Activated T-cell treated with anti-CD3 and anti-CD28 coated beads, Interleukin-2, amount 50 U/mL, for 4 hours (primary cell): ENCODE data around the gene IMMP2L. TPM values are rescaled to one million over a fixed set of nuclear protein-coding genes. Genes with fewer than 3 reads are reported as not detected.
"Not testable (repeated sequence)": the region's sequence is repeated elsewhere in the genome, so short reads cannot be mapped to it uniquely, and the experiment has no call there.

Experiments
- ATAC-seq, 2 donors: fragments of 200-7000 bp; cut with Tn5 transposase; one replicate each; pipeline ENCODE4 v1.10.0; 2021
- DNase-seq: peaks from one replicate; pipeline ENCODE4 v3.0.0-alpha.2; 2020
- H3K27me3 Mint-ChIP-seq: one replicate; pipeline ENCODE4 v1.8.0; 2021; ENCODE audit warnings: low read depth, mixed read lengths
- H3K36me3 Mint-ChIP-seq: one replicate; pipeline ENCODE4 v1.8.0; 2022; ENCODE audit warnings: mixed read lengths; ENCODE audit not compliant: insufficient read depth
- H3K4me1 Mint-ChIP-seq: one replicate; pipeline ENCODE4 v1.8.0; 2021; ENCODE audit warnings: low read depth, mixed read lengths
- H3K4me3 Mint-ChIP-seq: one replicate; pipeline ENCODE4 v1.8.0; 2021; ENCODE audit warnings: mild to moderate bottlenecking, moderate library complexity, mixed read lengths
- H3K9me3 Mint-ChIP-seq: one replicate; pipeline ENCODE4 v1.8.0; 2021; ENCODE audit warnings: mixed read lengths
- total RNA-seq, 3 donors: library from RNA; stranded (reverse); gene quantifications; one replicate each; pipeline ENCODE4 v1.2.1, GENCODE V29; 2021

IMMP2L gene
- total RNA-seq, 3 donors from 2014 or later = 18.7 to 22.9 (median 19.2) TPM

- H3K27me3 Mint-ChIP-seq = no peaks in the 10 kb centered on the region
- H3K36me3 Mint-ChIP-seq = peaks cover 11% of the 10 kb centered on the region
- no peaks in the 10 kb centered on the region for H3K4me1 Mint-ChIP-seq
- ATAC-seq = no peak
- no peak for DNase-seq
- no peak overlapping the region for H3K4me3 Mint-ChIP-seq
- peaks cover 16% of the 10 kb centered on the region for H3K9me3 Mint-ChIP-seq
Measured at GRCh38 chr7:110677405-110677804, 884.9 kb downstream of the IMMP2L start.

DNA sequence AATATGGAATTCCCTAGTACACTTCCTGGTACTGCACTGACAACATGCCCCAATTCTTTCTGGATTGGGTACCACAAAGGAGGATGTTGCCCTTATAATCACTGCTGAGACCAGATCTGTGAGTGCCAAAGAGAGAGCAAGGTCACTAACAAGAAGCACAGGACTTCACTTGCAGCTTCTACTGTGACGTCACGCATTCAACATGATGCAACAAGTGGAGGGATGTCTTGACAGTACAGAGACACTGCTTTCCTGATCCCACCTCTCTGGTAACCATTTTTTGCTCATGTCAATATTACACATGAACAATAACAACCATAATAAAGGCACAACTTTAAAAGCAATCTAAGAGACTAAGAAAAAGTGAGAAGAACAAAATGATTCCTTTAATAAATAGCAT lies 885.5 kb downstream of the IMMP2L start:
- H3K4me1 Mint-ChIP-seq = no peaks in the 10 kb centered on the region
- peaks cover 19% of the 10 kb centered on the region for H3K9me3 Mint-ChIP-seq
- H3K4me3 Mint-ChIP-seq = no peak overlapping the region
- DNase-seq (no peak), ATAC-seq (no peak)
- H3K36me3 Mint-ChIP-seq = peaks cover 14% of the 10 kb centered on the region
- H3K27me3 Mint-ChIP-seq = no peaks in the 10 kb centered on the region

DNA sequence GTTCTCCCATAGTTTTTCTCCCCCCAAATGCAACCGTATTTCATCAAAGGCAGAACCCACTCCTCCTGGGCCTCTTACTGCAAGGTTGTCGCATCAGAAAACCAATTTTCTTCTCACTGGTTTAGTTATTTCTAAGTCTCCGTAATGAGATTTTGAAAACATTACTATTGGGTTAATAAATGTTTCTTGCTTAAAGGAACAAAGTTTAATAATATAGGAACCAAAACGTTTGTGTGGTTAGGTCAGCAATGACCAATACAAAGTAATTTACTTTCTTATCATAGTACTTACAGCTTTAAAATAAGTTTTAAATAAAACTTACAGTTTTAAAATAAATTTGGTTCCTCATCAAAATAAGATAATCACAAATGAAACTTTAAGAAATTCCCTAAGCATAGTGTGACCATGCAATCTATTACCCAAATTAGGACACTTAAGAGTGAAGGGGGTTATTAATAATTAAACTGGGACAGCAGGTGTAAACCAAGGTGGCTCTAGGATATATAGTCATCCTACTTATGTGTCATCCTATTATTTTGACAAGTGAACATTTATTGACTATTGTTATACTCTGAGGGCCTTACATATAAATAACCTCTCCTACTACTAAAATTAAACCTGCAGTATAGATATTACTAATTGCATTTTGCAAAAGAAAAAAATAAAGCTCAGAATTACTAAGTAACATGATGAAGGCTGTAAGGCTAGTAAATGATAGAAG lies 886.7 kb downstream of the IMMP2L start:
- Mint-ChIP-seq H3K4me3 (no peak overlapping the region), H3K4me1 (no peaks in the 10 kb centered on the region), H3K36me3 (peaks cover 15% of the 10 kb centered on the region), H3K27me3 (no peaks in the 10 kb centered on the region), H3K9me3 (peaks cover 23% of the 10 kb centered on the region)
- ATAC-seq = no peak
- no peak for DNase-seq

DNA sequence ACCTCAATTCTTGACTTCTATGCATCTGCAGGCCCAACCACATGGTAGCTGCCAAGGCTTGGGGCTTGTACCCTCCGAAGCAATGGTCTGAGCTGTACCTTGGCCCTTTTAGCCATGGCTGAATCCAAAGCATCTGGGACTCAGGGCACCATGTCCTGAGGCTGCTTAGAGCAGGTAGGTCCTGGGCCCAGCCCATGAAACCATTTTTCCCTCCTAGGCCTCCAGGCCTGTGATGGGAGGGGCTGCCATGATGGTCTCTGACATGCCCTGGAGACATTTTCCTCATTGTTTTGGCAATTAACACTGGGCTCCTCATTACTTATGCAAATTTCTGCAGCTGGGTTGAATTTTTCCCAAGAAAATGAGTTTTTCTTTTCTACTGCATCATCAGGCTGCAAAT lies 889.1 kb downstream of the IMMP2L start:
- no peak for DNase-seq
- no peak overlapping the region for H3K4me3 Mint-ChIP-seq
- ATAC-seq = no peak
- H3K36me3 Mint-ChIP-seq = peaks cover 15% of the 10 kb centered on the region
- H3K9me3 Mint-ChIP-seq = peaks cover 23% of the 10 kb centered on the region
- no peaks in the 10 kb centered on the region for H3K4me1 Mint-ChIP-seq
- no peaks in the 10 kb centered on the region for H3K27me3 Mint-ChIP-seq

DNA sequence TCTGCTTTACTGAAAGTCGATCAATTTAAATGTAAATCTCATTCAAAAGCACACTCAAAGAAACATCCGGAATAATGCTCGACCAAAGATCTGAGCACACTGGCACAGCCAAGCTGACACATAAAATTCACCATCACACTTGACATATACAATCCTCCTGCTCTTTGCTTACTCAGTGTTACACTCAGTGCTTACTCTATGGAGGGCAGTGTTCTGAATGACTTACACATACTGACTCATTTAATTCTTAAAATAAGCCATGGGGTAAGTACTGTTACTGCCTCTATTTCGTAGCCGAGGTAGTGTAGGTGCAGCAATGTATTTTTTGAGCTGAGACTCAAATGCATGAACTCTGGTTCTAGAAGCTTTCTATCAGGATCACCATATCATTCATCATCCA lies 892.9 kb downstream of the IMMP2L start:
- Mint-ChIP-seq H3K36me3 (peaks cover 15% of the 10 kb centered on the region), H3K9me3 (peaks cover 16% of the 10 kb centered on the region), H3K4me3 (no peak overlapping the region), H3K4me1 (no peaks in the 10 kb centered on the region), H3K27me3 (no peaks in the 10 kb centered on the region)
- ATAC-seq (no peak), DNase-seq (no peak)

- peaks cover 8% of the 10 kb centered on the region for H3K36me3 Mint-ChIP-seq
- no peaks in the 10 kb centered on the region for H3K27me3 Mint-ChIP-seq
- ATAC-seq (no peak), DNase-seq (no peak)
- H3K4me3 Mint-ChIP-seq = no peak overlapping the region
- peaks cover 15% of the 10 kb centered on the region for H3K9me3 Mint-ChIP-seq
- no peaks in the 10 kb centered on the region for H3K4me1 Mint-ChIP-seq
Measured at GRCh38 chr7:110664803-110665202, 897.5 kb downstream of the IMMP2L start.

DNA sequence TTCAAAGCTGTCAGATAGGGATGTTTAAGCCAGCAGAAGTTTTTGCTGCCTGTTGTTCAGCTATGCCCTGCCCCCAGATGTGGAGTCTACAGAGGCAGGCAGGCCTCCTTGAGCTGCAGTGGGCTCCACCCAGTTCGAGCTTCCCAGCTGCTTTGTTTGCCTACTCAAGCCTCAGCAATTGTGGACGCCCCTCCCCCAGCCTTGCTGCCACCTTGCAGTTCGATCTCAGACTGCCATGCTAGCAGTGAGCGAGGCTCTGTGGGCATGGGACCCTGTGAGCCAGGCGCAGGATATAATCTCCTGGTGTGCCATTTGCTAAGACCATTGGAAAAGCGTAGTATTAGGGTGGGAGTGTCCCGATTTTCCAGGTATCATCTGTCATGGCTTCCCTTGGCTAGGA lies 901.7 kb downstream of the IMMP2L start:
- not testable (repeated sequence) for H3K4me3 Mint-ChIP-seq, DNase-seq, H3K36me3 Mint-ChIP-seq, H3K27me3 Mint-ChIP-seq, H3K4me1 Mint-ChIP-seq, ATAC-seq
- H3K9me3 Mint-ChIP-seq = peaks cover 38% of the 10 kb centered on the region

DNA sequence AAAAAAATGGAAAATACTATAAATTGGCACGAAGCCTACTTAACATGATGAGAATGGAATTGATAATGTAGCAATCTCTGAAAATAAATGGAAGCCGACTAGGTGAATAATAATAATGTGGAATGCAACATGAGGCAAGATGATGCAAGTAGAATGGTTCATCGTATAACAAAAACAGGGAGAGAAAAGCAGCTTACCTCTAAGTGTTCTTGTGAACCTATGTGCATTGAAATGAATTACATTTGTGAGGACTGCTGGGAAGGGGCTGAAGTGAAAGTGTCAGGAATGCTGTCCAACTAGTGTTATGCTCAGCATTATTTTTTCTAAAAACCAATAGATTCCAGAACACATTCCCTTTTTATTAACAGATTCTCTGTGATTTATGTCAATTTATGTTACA lies 912.0 kb downstream of the IMMP2L start:
- H3K36me3 Mint-ChIP-seq = no peaks in the 10 kb centered on the region
- ATAC-seq (no peak), DNase-seq (no peak)
- no peaks in the 10 kb centered on the region for H3K4me1 Mint-ChIP-seq
- H3K9me3 Mint-ChIP-seq = peaks cover 5% of the 10 kb centered on the region
- H3K27me3 Mint-ChIP-seq = no peaks in the 10 kb centered on the region
- no peak overlapping the region for H3K4me3 Mint-ChIP-seq

GRCh38 chr7:110647266-110647665 lies 915.0 kb downstream of the IMMP2L start:
- no peaks in the 10 kb centered on the region for H3K27me3 Mint-ChIP-seq
- H3K9me3 Mint-ChIP-seq = no peaks in the 10 kb centered on the region
- H3K36me3 Mint-ChIP-seq = no peaks in the 10 kb centered on the region
- H3K4me1 Mint-ChIP-seq = no peaks in the 10 kb centered on the region
- H3K4me3 Mint-ChIP-seq = no peak overlapping the region
- ATAC-seq = no peak
- DNase-seq = no peak

- no peaks in the 10 kb centered on the region for H3K4me1 Mint-ChIP-seq
- DNase-seq (no peak), ATAC-seq (no peak)
- H3K4me3 Mint-ChIP-seq = no peak overlapping the region
- H3K9me3 Mint-ChIP-seq = no peaks in the 10 kb centered on the region
- H3K36me3 Mint-ChIP-seq = no peaks in the 10 kb centered on the region
- no peaks in the 10 kb centered on the region for H3K27me3 Mint-ChIP-seq
Measured at GRCh38 chr7:110646804-110647203, 915.5 kb downstream of the IMMP2L start.

GRCh38 chr7:110645616-110646015 lies 916.7 kb downstream of the IMMP2L start:
- no peak for DNase-seq
- H3K4me3 Mint-ChIP-seq = no peak overlapping the region
- H3K27me3 Mint-ChIP-seq = no peaks in the 10 kb centered on the region
- H3K9me3 Mint-ChIP-seq = no peaks in the 10 kb centered on the region
- H3K4me1 Mint-ChIP-seq = no peaks in the 10 kb centered on the region
- no peaks in the 10 kb centered on the region for H3K36me3 Mint-ChIP-seq
- ATAC-seq = no peak

- H3K4me1 Mint-ChIP-seq = no peaks in the 10 kb centered on the region
- no peak overlapping the region for H3K4me3 Mint-ChIP-seq
- no peak for ATAC-seq
- no peak for DNase-seq
- no peaks in the 10 kb centered on the region for H3K9me3 Mint-ChIP-seq
- no peaks in the 10 kb centered on the region for H3K36me3 Mint-ChIP-seq
- no peaks in the 10 kb centered on the region for H3K27me3 Mint-ChIP-seq
Measured at GRCh38 chr7:110645060-110645459, 917.2 kb downstream of the IMMP2L start.

- Mint-ChIP-seq H3K27me3 (peaks cover 2% of the 10 kb centered on the region), H3K4me1 (no peaks in the 10 kb centered on the region)
- no peak for ATAC-seq
Measured at GRCh38 chr7:110637252-110637651, 925.0 kb downstream of the IMMP2L start.

DNA sequence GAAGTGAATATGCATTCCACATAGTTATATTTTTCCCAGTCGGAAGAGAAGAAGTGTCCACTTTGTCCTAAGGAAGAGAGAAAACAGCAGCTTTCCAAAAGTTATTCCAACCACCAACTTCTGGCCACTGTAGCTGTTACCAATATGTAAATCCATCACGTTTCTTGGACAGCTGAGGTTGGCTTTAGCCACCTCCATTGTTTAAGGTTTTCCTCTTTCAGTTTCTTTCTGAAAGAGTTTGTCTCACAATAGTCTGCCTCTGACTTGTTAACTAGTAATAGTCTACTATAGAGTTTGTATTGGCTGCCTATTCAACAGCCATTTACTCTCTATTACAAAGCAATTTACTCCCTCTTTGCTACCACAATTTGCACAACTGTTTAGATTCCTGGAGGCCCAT lies 929.0 kb downstream of the IMMP2L start:
- H3K9me3 Mint-ChIP-seq = peaks cover 8% of the 10 kb centered on the region
- ATAC-seq (no peak), DNase-seq (no peak)
- H3K36me3 Mint-ChIP-seq = no peaks in the 10 kb centered on the region
- no peaks in the 10 kb centered on the region for H3K4me1 Mint-ChIP-seq
- no peaks in the 10 kb centered on the region for H3K27me3 Mint-ChIP-seq
- no peak overlapping the region for H3K4me3 Mint-ChIP-seq

More at GRCh38 chr7:110637252-110637651, 925.0 kb downstream of the IMMP2L start:
- Mint-ChIP-seq H3K4me3 (no peak overlapping the region), H3K36me3 (no peaks in the 10 kb centered on the region), H3K9me3 (peaks cover 10% of the 10 kb centered on the region)
- DNase-seq = no peak

DNA sequence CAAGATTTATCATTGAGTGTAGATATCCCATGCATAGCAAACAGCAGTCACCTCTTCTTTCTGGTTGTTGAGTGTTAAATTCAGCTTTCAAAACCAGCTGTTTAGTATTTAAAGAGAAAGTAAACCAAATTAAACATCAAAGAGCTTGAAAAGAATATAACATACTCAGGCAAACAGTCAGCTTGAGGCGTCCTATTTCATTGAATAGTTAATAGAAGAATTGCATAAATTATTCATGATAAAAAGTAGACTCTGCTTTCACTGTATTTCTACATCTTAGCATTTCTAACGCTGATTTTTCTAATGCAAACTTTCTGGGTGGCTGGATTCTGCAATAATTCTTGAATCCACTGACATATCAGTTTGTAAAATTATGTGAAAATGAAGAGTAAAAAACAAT lies 935.9 kb downstream of the IMMP2L start:
- Mint-ChIP-seq H3K36me3 (no peaks in the 10 kb centered on the region), H3K9me3 (no peaks in the 10 kb centered on the region), H3K4me3 (no peak overlapping the region), H3K27me3 (no peaks in the 10 kb centered on the region), H3K4me1 (no peaks in the 10 kb centered on the region)
- DNase-seq (no peak), ATAC-seq (no peak)
